ENCODE measurements around the gene KPNA6. TPM values are rescaled to one million over a fixed set of nuclear protein-coding genes. Genes with fewer than 3 reads are reported as not detected.
"Not testable (repeated sequence)": the region's sequence is repeated elsewhere in the genome, so short reads cannot be mapped to it uniquely, and the experiment has no call there.

Gene KPNA6
- total RNA-seq, 1 experiment from 2014 or later: 104 TPM

DNA sequence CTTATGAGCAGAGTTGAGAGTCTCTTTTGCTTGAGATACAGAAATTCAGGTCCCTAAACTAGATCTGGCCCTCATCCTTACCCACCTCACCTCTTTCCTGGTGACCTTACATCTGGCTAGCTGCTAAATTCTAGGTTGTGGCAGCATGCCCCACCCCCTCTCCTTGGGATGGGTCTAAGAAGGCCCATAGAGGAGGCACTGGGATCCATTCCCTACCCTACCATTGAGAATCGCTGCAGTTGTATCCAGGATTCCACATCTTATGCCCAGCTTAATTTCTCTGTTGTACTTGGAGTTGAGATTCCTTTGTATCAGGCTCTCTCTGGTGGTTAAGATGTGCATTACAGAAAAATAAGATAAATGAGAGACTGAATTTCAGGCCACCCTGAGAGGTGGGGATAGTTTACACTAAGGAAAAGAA lies 44.6 kb upstream of the KPNA6 start:
- H3K27me3 Mint-ChIP-seq (ENCODE audit: low read depth): no peaks in the 10 kb centered on the region
- H3K9me3 Mint-ChIP-seq: no peaks in the 10 kb centered on the region
- H3K4me1 Mint-ChIP-seq: peaks cover 49% of the 10 kb centered on the region
- DNase-seq (ENCODE audit: low spot score) (no peak), ATAC-seq (peak; percentile 25)
- ChIA-PET CTCF (interaction anchor here (0.6 to 3.6 kb wide), 19 partner anchors 9 to 275 kb away, joined by 3 to 76 read pairs (median 5); partner anchors contain the start of genes KHDRBS1, KPNA6, SPOCD1 and TMEM39B), POLR2A (interaction anchor here (2.3 kb wide), 1 partner anchor 10 kb away, joined by 15 read pairs; the partner anchor contains the start of gene TMEM39B)
- H3K4me3 Mint-ChIP-seq: no peak overlapping the region
- no peak overlapping the region; the same call in none of the 2 replicates for H3K27ac Mint-ChIP-seq
- peaks cover 38% of the 10 kb centered on the region for H3K36me3 Mint-ChIP-seq
- TF ChIP-seq, protein P1, sequence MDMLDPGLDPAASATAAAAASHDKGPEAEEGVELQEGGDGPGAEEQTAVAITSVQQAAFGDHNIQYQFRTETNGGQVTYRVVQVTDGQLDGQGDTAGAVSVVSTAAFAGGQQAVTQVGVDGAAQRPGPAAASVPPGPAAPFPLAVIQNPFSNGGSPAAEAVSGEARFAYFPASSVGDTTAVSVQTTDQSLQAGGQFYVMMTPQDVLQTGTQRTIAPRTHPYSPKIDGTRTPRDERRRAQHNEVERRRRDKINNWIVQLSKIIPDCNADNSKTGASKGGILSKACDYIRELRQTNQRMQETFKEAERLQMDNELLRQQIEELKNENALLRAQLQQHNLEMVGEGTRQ (CRISPR knock-in tag; IDR thresholded peaks at IDR 0.05): no peak
- TF ChIP-seq, protein P2, sequence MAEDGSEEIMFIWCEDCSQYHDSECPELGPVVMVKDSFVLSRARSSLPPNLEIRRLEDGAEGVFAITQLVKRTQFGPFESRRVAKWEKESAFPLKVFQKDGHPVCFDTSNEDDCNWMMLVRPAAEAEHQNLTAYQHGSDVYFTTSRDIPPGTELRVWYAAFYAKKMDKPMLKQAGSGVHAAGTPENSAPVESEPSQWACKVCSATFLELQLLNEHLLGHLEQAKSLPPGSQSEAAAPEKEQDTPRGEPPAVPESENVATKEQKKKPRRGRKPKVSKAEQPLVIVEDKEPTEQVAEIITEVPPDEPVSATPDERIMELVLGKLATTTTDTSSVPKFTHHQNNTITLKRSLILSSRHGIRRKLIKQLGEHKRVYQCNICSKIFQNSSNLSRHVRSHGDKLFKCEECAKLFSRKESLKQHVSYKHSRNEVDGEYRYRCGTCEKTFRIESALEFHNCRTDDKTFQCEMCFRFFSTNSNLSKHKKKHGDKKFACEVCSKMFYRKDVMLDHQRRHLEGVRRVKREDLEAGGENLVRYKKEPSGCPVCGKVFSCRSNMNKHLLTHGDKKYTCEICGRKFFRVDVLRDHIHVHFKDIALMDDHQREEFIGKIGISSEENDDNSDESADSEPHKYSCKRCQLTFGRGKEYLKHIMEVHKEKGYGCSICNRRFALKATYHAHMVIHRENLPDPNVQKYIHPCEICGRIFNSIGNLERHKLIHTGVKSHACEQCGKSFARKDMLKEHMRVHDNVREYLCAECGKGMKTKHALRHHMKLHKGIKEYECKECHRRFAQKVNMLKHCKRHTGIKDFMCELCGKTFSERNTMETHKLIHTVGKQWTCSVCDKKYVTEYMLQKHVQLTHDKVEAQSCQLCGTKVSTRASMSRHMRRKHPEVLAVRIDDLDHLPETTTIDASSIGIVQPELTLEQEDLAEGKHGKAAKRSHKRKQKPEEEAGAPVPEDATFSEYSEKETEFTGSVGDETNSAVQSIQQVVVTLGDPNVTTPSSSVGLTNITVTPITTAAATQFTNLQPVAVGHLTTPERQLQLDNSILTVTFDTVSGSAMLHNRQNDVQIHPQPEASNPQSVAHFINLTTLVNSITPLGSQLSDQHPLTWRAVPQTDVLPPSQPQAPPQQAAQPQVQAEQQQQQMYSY (CRISPR knock-in tag; IDR thresholded peaks at IDR 0.05): peak; percentile 90

DNA sequence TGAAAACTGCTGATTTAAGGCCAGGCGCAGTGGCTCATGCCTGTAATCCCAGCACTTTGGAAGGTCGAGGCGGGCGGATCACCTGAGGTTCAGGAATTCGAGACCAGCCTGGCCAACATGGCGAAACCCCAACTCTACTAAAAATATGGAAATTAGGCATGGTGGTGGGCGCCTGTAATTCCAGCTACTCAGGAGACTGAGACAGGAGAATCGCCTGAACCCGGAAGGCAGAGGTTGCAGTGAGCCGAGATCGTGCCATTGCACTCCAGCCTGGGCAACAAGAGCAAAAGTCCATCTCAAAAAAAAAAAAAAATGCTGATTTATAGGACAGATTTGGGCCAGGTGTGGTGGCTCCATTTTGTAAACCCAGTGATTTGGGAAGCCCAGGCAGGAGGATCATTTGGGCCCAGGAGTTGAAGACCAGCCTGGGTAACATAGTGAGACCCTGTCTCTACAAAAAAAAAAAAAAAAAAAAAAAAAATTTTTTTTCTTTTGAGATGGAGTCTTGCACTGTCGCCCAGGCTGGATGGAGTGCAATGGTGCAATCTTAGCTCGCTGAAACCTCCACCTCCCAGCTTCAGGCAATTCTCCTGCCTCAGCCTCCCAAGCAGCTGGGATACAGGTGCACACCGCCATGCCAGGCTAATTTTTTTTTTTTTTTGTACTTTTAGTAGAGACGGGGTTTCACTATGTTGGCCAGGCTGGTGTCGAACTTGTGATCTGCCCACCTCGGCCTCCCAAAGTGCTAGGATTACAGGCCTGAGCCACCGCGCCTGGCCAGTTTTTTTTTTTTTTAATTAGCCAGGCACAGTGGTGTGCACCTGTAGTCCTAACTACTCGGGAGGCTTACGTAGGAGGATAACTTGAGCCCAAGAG lies 42.0 kb upstream of the KPNA6 start:
- ATAC-seq; H3K27me3 Mint-ChIP-seq (ENCODE audit: low read depth); H3K9me3 Mint-ChIP-seq; H3K4me3 Mint-ChIP-seq; H3K27ac Mint-ChIP-seq; DNase-seq (ENCODE audit: low spot score): not testable (repeated sequence)
- peak; percentile 68; the same call in 1 of the 2 replicates for TF ChIP-seq ZNF121 (CRISPR knock-in tag; IDR thresholded peaks at IDR 0.05)
- POLR2A ChIA-PET: interaction anchor here (0.6 to 0.7 kb wide), 2 partner anchors 334 to 693 kb away, joined by 3 read pairs; no protein-coding TSS in a partner anchor
- H3K36me3 Mint-ChIP-seq: peaks cover 15% of the 10 kb centered on the region
- CTCF ChIA-PET: interaction anchor here (0.7 to 0.9 kb wide), 3 partner anchors 17 to 250 kb away, joined by 3 to 6 read pairs (median 3); partner anchors contain the start of gene SPOCD1
- peaks cover 40% of the 10 kb centered on the region for H3K4me1 Mint-ChIP-seq

DNA sequence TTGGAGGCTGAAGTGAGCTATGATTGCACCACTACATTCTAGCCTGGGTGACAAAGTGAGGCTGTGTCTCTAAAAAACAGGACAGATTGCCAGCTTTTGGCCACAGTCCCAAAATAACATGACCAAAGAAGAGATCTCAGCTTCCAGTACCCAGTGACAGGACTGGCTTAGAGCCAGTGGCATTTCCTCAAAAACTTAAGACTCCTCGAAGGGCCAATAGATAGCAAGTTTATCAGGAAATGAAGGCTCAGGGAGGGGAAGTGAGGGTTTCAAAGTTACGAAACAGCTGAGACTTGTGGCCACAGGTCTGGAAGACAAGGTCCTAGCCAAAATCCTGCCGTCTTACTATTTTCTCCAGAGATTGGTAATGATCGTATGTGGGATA lies 41.4 kb upstream of the KPNA6 start:
- H3K9me3 Mint-ChIP-seq: no peaks in the 10 kb centered on the region
- ChIA-PET CTCF (interaction anchor here (0.8 to 0.9 kb wide), 2 partner anchors 16 to 251 kb away, joined by 3 to 6 read pairs; partner anchors contain the start of gene SPOCD1), POLR2A (interaction anchor here (0.7 kb wide), 1 partner anchor 334 kb away, joined by 3 read pairs; no protein-coding TSS in a partner anchor)
- no peak overlapping the region for H3K4me3 Mint-ChIP-seq
- ATAC-seq (no peak), DNase-seq (ENCODE audit: low spot score) (no peak)
- H3K4me1 Mint-ChIP-seq: peaks cover 33% of the 10 kb centered on the region
- no peak overlapping the region for H3K27ac Mint-ChIP-seq
- peaks cover 8% of the 10 kb centered on the region for H3K36me3 Mint-ChIP-seq
- TF ChIP-seq, protein P3, sequence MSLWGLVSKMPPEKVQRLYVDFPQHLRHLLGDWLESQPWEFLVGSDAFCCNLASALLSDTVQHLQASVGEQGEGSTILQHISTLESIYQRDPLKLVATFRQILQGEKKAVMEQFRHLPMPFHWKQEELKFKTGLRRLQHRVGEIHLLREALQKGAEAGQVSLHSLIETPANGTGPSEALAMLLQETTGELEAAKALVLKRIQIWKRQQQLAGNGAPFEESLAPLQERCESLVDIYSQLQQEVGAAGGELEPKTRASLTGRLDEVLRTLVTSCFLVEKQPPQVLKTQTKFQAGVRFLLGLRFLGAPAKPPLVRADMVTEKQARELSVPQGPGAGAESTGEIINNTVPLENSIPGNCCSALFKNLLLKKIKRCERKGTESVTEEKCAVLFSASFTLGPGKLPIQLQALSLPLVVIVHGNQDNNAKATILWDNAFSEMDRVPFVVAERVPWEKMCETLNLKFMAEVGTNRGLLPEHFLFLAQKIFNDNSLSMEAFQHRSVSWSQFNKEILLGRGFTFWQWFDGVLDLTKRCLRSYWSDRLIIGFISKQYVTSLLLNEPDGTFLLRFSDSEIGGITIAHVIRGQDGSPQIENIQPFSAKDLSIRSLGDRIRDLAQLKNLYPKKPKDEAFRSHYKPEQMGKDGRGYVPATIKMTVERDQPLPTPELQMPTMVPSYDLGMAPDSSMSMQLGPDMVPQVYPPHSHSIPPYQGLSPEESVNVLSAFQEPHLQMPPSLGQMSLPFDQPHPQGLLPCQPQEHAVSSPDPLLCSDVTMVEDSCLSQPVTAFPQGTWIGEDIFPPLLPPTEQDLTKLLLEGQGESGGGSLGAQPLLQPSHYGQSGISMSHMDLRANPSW (CRISPR knock-in tag; conservative IDR thresholded peaks at IDR 0.05; ENCODE audit: low read depth): no peak
- 0 out of 2 replicates have a peak, but pooled peaks have one; percentile 30 for TF ChIP-seq ZNF671 (CRISPR knock-in tag; IDR thresholded peaks at IDR 0.05)
- H3K27me3 Mint-ChIP-seq (ENCODE audit: low read depth): no peaks in the 10 kb centered on the region; the same call in 1 of the 2 replicates

DNA sequence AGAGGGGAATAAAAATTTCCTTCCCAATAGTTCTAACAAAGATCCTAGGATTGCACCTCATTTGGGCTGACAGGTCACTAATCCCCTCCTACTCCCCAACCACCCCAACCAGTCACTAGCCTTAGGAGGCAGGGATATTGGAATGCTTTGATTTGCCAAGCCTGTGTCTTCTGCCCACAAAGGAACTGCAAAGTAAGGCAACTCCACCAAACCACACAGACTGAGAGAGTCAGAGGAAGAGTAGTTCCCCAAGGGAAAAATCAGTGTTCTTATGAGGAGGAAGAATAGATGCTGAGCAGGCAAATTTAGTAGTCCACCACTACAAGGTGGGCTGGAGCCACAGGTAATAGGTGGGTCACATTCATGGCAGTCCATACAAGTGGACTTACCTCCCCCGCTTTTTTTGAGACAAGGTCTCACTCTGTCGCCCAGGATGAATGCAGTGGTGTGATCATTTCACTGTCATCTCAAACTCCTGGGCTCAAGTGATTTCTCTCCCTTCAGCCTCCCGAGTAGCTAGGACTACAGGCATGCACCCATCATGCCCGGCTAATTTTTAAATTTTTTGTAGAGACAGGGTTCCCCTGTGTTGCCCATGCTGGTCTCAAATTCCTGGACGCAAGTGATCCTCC lies 38.8 kb upstream of the KPNA6 start:
- ChIA-PET CTCF (no interaction called here), POLR2A (no interaction called here)
- no peaks in the 10 kb centered on the region for H3K36me3 Mint-ChIP-seq
- ATAC-seq (no peak), DNase-seq (ENCODE audit: low spot score) (no peak)
- peaks cover 22% of the 10 kb centered on the region for H3K4me1 Mint-ChIP-seq
- no peak overlapping the region; the same call in 1 of the 2 replicates for H3K27ac Mint-ChIP-seq
- H3K27me3 Mint-ChIP-seq (ENCODE audit: low read depth): no peaks in the 10 kb centered on the region; the same call in 1 of the 2 replicates
- H3K9me3 Mint-ChIP-seq: no peaks in the 10 kb centered on the region
- no peak overlapping the region for H3K4me3 Mint-ChIP-seq
- TF ChIP-seq, protein P2 (CRISPR knock-in tag; IDR thresholded peaks at IDR 0.05): no peak
- TF ChIP-seq, protein P1 (CRISPR knock-in tag; IDR thresholded peaks at IDR 0.05): no peak
- TF ChIP-seq ZNF396 (CRISPR knock-in tag; IDR thresholded peaks at IDR 0.05; ENCODE audit: borderline replicate concordance): no peak
- TF ChIP-seq RELA (CRISPR knock-in tag; IDR thresholded peaks at IDR 0.05; ENCODE audit: borderline replicate concordance): no peak
- TF ChIP-seq HMGA2 (CRISPR knock-in tag; IDR thresholded peaks at IDR 0.05): no peak
- TF ChIP-seq, protein P4, sequence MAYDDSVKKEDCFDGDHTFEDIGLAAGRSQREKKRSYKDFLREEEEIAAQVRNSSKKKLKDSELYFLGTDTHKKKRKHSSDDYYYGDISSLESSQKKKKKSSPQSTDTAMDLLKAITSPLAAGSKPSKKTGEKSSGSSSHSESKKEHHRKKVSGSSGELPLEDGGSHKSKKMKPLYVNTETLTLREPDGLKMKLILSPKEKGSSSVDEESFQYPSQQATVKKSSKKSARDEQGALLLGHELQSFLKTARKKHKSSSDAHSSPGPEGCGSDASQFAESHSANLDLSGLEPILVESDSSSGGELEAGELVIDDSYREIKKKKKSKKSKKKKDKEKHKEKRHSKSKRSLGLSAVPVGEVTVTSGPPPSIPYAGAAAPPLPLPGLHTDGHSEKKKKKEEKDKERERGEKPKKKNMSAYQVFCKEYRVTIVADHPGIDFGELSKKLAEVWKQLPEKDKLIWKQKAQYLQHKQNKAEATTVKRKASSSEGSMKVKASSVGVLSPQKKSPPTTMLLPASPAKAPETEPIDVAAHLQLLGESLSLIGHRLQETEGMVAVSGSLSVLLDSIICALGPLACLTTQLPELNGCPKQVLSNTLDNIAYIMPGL (CRISPR knock-in tag; IDR thresholded peaks at IDR 0.05): no peak

All from WTC11 (cell line).